Dermis lymphatic vessel endothelial cell (primary cell): ENCODE data around the gene PSMC6. TPM values are rescaled to one million over a fixed set of nuclear protein-coding genes. Genes with fewer than 3 reads are reported as not detected.

Experiments
- total RNA-seq: library from RNA; depleted of rRNA; stranded (reverse); fragments of >200 nt; gene quantifications from 2 replicates; pipeline ENCODE4 v1.2.1, GENCODE V29; 2014

Gene PSMC6
- total RNA-seq = 58.3 and 83.8 TPM in 2 replicates

DNA sequence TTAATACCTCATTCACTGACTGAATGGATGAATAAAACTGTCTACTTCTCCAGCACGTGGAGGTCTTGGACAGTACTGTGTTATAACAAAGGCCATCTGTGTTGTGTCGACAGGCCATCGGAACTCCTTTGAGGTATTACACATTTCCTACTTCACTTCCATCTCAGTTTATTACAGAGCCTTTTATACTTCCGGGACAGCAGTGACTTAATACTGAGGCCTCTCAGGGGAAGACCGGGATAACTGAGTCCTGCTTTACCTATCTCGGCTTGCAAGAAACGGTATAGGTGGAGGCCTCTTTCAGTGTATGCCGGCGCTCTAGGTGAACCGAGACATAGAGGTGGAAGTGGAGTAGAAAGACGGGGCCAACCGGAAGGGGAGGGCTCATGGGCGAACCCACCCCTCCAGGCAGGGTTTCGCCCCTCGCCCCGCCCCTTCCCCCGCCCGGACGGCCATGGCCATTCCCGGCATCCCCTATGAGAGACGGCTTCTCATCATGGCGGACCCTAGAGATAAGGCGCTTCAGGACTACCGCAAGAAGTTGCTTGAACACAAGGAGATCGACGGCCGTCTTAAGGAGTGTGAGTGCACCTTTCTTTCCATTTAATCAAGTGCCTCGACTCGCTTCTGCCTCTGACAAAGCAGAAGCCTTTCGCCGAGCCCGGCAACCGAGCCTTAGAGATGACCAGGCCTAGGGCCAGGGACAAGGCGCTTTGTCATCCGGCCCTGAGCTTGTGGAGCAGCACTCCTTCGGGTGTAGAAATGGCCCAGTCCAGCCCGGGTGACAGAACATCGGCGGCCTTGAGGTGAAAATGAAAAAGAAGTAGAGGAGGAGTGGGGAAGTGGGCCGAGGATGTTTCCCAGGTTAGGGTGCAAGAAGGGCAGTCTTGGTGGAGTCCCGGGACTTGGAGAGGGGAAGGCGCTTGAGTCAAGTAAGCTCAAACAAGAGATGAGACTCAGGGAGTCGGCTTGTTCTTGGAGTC, at the start of gene PSMC6:
Gene PSMC6, plus strand, starts transcription at position 477 of the 983 bp plus-strand sequence. Its CDS starts 20 bp downstream, at position 497.

DNA sequence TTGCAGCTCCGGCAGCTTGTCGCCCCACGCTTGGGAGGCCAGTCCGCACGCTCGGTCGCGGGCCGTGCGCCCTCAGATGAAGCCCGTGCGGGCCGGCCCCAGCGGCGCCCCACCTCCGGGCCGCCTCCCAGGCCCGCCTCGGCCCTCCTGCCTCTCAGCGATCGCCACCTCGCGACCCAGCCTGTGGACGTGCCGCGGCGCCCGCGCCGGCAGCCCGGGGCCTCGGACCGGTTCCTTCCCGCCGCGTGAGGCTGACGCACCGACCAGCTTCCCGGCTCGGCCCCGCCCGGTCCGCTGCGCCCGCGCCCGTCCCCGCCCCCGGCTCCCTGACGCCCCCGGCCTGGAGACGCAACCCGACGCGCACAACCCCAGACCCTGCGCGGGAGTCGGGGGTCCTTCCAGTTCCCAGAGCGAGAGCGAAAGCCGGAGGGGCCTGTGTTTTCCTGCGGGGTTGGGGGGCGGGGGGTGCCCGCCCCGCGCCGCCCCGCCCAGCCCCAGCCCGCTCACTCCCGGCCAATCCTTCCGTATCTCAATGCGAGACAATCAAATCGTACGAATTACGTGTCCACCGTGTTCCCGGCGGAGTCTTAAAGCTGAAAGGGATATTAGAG, 11.4 kb upstream of the PSMC6 start, which contains the start of gene ERO1A:
Gene ERO1A, minus strand, starts transcription at position 78 of the 611 bp plus-strand sequence. Its CDS starts 77 bp downstream, at position 1.

DNA sequence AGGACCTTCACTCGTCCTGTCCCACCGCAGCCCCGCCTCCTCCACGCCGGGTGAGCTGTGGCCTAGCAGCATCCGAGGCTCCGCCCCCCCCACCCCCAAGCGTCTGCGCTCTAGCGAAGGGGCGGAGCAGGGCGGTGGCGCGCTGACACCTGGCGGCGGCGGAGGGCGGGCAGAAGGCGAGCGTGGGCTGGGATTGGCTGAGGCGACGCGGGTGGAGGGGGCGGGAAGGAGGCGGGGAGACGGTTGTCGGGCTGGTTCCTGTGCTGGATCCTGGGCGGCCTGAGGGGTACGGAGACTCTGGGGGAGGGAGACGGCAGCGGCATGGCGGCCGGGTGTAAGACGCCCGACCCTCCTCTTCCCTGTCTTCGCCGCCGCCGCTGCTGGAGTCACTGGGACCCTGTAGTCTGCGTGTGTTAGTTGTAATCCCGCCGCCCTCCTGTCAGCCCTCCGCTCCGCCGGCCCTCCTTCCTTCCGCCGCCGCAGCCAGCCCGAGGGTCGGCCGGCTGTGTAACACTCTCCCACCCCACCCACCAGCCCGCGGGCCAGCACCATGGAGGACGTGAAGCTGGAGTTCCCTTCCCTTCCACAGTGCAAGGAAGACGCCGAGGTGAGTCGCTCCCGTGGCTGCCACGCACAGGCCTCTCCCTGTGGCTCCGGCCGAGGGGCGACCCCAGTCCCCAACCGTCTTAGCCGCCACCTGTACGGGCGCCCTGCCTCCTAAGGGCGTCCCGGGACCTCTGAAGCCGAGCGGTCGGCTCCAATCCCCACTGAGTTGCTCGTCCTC, 23.1 kb downstream of the PSMC6 start, which contains the start of gene STYX:
Gene STYX, plus strand, starts transcription at position 242 of the 784 bp plus-strand sequence. Its CDS starts 309 bp downstream, at position 551.

Other genes with a start within 250 kb of the PSMC6 start
- gene TXNDC16, start 154.7 kb upstream of the PSMC6 start, total RNA-seq = 4.2 and 5.3 TPM in 2 replicates
- 0.87 and 1.1 TPM in 2 replicates for gene GPR137C, start 154.4 kb upstream of the PSMC6 start, total RNA-seq
- gene ERO1A, start 11.6 kb upstream of the PSMC6 start, total RNA-seq = 32.2 and 42.7 TPM in 2 replicates
- gene STYX, start 23.0 kb downstream of the PSMC6 start, total RNA-seq = 23.0 and 23.8 TPM in 2 replicates
- 20.8 and 26.6 TPM in 2 replicates for gene GNPNAT1, start 84.4 kb downstream of the PSMC6 start, total RNA-seq
- gene FERMT2, start 243.8 kb downstream of the PSMC6 start, total RNA-seq = 75.7 and 79.3 TPM in 2 replicates